Posterior cingulate gyrus (tissue), 11 donors: ENCODE data around the gene ILK.

Experiments
- DNase-seq, 10 donors: peaks; one replicate each; pipeline versions ENCODE4 v3.0.0 to v3.0.0-alpha.2; 2020 to 2021; ENCODE audit warnings: mixed read lengths in 3 of 10
- intact Hi-C: fragments of 100-400 bp; cut with DNase I; formaldehyde crosslinking; loops from one replicate; pipeline ENCODE4 v1.15.1; 2023

Gene ILK

GRCh38 chr11:6616596-6617250 lies 13.1 kb downstream of the ILK start:
- intact Hi-C loops: loop anchor here (5.0 kb wide), 1 partner anchor 84 kb away; no protein-coding TSS in a partner anchor
- peak in 1 of 10 donors; percentile 67 for DNase-seq

GRCh38 chr11:6617315-6617781 lies 13.8 kb downstream of the ILK start:
- peak in 2 of 10 donors; percentile 41 to 65 for DNase-seq
- intact Hi-C loops: loop anchor here (5.0 kb wide), 1 partner anchor 85 kb away; no protein-coding TSS in a partner anchor

DNA sequence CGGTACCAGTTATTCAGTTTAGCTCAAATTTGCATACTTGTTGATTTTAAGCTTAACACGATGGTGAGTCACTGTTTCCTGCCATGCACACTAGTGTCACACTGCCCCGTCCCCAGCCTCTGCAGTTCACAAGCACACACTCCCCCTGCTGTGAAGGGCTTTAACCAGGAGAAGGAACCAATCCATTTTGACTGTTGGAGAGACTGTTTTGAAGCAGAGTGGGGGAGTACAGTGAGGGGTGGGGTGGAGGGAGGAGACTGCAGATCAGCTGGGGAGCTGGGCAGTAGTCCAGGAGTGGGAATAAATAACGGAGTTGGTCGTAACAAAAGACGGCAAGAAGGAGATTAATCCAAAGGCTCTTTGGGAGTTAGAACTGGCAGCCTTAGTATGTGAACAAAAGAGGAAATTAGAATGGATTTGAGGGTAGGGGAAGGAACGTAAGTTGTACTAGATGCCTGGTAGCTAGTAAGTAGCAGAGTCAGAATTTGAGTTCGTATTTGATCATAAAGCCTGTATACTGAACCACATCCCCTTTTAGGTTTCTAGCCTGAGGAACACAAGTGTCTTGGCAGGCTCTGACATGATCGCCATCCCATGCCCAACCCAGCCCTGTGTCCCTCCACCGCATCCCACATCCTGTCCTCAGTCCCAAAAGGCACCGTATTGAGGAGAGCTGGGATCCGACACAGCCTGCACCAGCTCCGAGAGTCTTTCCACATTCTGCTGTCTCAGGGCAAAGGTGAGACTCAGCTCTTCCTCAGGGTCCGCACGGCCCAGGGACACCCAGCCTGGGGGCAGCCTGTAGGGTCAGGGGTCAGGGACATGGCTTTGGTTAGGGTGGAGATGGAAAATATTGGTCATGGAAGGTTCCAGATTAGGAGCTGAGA lies 14.8 kb downstream of the ILK start:
- intact Hi-C loops: loop anchor here (1.0 to 5.0 kb wide), 2 partner anchors 65 to 86 kb away; partner anchors contain the start of gene MRPL17
- peak in 7 of 10 donors; percentile 45 to 89 (median 50) for DNase-seq

DNA sequence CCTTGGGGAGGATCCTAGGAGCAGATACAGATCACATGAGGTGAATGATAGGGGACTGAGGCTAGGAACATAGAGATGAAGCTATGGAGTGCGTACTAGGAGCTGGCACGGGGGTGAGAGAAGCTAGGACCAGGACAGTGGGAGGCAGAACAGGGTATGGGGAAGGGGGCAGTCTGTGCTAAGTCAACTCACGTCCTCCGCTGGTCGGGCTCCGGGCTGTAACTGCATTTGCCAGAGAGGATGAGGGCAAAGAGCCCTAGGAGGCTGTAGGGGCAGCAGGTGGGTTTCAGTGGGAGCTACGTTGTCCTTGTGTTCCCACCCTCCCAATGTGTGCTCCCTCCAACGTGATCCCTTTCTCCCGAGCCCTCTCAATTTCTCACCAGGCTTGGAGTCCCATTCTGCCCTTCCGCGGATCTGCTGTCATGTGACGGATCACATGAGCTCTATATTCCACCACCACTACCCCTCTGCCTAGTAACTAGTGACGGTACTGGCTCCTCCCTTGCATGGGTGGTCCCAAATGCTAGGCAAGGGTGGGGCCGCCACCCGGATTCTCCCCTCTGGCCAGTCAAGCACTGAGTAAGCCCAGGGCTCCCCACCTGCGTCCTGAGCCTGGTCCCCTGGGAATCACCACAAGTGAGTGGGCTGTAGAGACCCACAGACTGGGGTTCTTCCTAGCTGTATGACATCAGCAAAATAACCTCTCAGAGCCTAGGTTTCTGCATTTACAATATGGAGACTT lies 15.6 kb downstream of the ILK start, which contains the start of gene TPP1:
TPP1 (minus strand) TSS at position 419 of the 742 bp plus-strand sequence; CDS start at position 397, 22 bp downstream.
- intact Hi-C loops: loop anchor here (1.0 to 5.0 kb wide), 2 partner anchors 64 to 87 kb away; partner anchors contain the start of gene MRPL17
- peak; percentile 90 to 99 (median 95) for DNase-seq

DNA sequence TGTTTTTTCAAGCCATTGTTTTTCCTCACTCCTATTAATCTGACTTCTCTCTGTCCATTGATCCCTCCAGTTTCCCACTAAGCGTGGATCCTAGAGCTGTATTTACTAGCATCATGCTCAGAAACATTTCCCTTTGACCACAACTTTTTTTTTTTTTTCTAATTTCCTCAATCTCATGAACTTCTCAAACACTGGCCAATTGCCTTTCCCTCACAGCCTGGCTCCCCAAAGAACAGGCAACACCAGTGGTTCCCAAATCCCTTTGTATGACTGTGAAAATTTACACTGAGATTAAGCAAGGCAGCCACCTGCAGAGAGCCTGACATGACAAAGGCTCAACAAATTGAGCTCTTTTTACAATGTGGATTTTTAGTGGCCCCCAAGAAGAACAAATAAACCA lies 17.1 kb downstream of the ILK start:
- intact Hi-C loops: no loop called here
- no peak for DNase-seq

GRCh38 chr11:6621711-6622211 lies 18.2 kb downstream of the ILK start:
- intact Hi-C loops: no loop called here
- peak in 2 of 10 donors; percentile 65 to 71 for DNase-seq

DNA sequence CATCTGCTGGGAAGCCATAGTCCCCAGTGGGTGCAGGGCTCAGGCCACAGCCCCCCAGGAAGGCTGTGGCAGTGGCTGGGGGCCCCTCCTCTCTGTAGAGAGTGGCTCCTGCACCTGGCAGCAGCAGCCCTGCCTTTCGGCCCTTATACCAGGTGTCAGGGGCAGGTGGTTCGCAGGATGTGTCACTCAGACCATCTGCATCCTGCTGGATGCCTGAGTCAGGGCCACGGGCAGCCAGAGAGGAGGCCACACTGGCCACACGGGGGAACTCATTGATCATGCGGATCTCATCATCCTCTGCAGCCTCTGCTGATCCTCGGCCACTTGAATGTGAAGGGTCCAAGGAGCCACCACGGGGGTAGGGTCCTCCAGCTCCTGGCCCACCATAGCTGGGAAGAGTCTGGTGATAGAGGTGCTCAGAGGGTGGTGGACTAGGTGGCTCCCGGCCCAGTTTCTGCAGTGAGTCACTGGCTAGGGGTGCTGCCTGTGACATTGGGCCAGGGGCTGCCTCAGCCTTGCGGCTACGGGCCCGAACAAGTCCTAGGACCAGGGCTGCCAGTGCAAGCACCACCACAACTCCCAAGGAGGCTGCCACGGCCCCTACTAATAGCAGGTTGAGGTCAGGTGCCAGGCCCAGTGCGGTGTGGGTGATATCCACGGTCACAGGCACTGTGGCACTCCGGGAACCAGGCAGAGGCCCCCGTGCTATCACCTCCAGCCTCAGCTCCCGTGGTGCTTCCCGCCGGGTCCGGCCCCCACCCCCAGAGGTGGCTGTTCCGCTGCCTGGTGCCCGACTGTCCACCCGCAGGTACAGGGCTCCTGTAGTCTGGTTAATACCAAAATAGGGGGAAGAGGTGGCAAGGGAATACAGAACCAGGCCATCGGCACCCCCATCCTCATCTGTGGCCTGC lies 18.9 kb downstream of the ILK start:
- DNase-seq: peak in 3 of 10 donors; percentile 58 to 75 (median 63)
- intact Hi-C loops: no loop called here

- intact Hi-C loops: no loop called here
- peak in 3 of 10 donors; percentile 57 to 76 (median 73) for DNase-seq
These were observed 20.1 kb downstream of the ILK start for GRCh38 chr11:6623391-6624363.

DNA sequence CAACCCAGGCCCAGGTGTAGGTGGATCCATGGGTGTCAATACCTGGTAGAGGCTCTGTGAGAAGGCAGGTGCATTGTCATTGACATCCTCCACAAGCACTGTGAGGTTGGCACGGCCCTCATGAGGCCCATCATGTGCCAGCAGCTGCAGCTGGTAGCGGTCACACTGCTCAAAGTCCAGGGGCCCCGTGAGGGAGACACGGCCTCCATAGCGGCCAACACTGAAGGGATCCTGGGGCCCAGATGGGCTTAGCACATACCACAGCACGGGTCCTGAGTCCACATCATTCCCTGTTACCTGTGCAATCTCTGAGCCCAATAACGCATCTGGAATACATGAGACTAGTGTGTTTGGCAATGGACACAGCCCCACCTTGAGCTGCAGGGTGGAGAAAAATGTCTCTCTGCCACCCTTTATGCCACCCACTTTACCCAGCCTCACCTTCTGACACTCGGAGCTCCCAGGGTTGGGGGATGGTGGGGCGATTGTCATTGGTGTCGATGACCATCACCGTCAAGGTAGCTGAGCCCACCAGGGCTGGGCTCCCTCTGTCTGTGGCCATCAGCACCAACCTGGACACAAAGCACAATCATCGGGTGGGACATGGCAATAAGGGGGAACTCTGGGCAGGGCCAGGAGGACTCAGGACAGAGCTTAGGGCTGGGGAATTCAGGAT lies 21.7 kb downstream of the ILK start:
- intact Hi-C loops: no loop called here
- peak in 2 of 10 donors; percentile 54 to 73 for DNase-seq

GRCh38 chr11:6625832-6626420 lies 22.4 kb downstream of the ILK start:
- intact Hi-C loops: no loop called here
- DNase-seq: peak in 2 of 10 donors; percentile 53 to 59

DNA sequence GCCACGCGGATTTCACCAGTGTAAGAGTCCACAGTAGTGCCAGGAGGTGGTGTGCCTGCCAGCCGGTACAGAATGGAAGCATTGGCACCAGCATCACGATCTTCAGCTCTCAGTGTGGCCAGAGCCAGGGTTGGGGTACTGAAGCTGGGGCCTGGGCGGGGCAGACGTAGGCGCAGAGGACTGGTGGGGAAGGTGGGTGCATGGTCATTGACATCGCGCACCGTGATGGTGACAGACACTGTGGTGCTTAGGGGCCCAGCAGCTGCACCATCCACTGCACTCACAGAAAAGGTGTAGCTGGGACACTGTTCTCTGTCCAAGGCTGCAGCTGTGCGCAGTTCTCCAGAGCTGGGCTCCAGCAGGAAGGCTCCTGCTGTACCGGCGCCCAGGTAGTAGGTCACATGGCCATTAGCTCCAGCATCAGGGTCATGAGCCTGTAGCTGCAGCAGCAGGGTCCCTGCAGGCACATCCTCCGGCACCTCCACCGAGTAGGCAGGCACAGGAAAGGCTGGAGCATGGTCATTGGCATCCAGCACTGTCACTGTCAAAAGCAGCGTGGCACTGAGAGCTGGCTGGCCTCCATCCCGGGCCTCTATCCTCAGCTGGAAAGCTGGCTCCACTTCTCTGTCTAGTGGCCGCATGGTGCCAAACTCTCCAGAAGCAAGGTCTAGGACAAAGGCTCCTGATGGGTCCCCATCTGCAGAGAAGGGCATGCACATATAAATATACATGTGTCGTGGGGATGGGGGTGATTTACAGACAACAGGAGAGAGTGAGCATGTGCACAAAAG lies 23.6 kb downstream of the ILK start:
- DNase-seq: peak in 9 of 10 donors; percentile 39 to 92 (median 47)
- intact Hi-C loops: no loop called here

DNA sequence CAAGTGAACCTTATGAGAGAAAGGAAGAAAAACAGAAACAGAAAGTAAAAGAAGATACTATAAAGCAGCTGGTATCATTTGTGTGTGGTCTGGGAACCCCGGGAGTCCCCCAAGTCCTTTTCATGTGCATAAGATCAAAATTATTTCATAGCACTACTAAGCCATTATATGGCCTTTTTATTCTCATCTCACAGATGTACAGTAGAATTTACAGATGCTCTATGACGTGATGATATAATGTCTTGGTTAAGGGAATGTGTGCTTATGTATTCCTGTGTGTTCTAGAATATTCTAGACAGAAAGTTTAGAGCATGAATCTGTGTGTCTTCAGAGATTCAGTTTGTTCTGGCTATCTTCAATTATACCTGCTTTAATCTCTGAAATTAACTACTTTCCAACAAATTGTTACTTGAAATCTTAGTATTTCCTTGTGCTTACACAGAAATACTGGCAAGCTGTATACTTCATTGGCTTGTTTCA lies 24.2 kb downstream of the ILK start:
- DNase-seq: no peak
- intact Hi-C loops: no loop called here

- intact Hi-C loops: no loop called here
- no peak for DNase-seq
These were observed 25.0 kb downstream of the ILK start for GRCh38 chr11:6628526-6628925.

DNA sequence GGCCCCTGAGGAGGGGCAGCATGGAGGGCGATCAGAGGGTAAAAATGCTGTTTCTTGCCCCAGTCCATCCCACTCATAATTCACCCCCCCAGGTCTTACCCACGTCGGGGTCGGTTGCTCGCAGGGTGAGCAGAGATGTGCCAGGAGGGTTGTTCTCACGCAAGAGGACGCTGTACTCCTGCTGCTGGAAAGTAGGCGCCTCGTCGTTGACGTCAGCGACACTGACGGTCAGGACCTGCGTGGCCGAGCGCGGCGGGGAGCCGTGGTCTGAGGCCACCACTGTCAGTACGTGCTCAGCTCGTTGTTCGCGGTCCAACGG lies 26.0 kb downstream of the ILK start:
- no peak for DNase-seq
- intact Hi-C loops: no loop called here

- intact Hi-C loops: no loop called here
- peak in 1 of 10 donors; percentile 89 for DNase-seq
These were observed 26.5 kb downstream of the ILK start for GRCh38 chr11:6629892-6630631.
